Pancreas (tissue), 10 donors: ENCODE data around the gene LAMA2. TPM values are rescaled to one million over a fixed set of nuclear protein-coding genes. Genes with fewer than 3 reads are reported as not detected.

Experiments
- ATAC-seq, 4 donors: fragments of 200-7000 bp; cut with Tn5 transposase; one replicate each; pipeline versions ENCODE4 v1.8.0 to v1.9.1; 2020; ENCODE audit warnings: mild to moderate bottlenecking in 4 of 4, moderate library complexity in 4 of 4
- DNase-seq, 6 donors: peaks; one replicate each; pipeline ENCODE4 v3.0.0-alpha.2; 2020
- FAIRE-seq: peaks from 2 replicates; lab custom pipeline; 2012; peaks lifted over from hg19 to GRCh38; lab: Jason Lieb, UNC
- H3K27ac ChIP-seq, 4 donors: fragments of 200-600 bp; sonication (generic); 1 replicate in 3 of 4; 2 replicates in 1 of 4; pipeline versions ENCODE4 v1.5.0 to v1.8.0; 2020
- H3K27me3 ChIP-seq, 4 donors: fragments of 200-600 bp; one replicate each; pipeline ENCODE4 v1.8.0; 2021
- H3K36me3 ChIP-seq, 3 donors: fragments of 200-600 bp; sonication (generic) in 1 of 3; one replicate each; pipeline versions ENCODE4 v1.5.0 to v1.8.0; 2020 to 2021
- H3K4me1 ChIP-seq, 3 donors: fragments of 200-600 bp; one replicate each; pipeline ENCODE4 v1.8.0; 2021
- H3K4me3 ChIP-seq, 4 donors: fragments of 200-600 bp; sonication (generic) in 2 of 4; one replicate each; pipeline versions ENCODE4 v1.5.0 to v1.8.0; 2020 to 2021
- H3K9me3 ChIP-seq, 4 donors: fragments of 200-600 bp; one replicate each; pipeline ENCODE4 v1.8.0; 2021
- WGBS, 2 donors: extraction: QIAGEN DNeasy Blood & Tissue Kit; methylation state at CpG; one replicate each; pipeline ENCODE4 v1.1.7; 2013; 5-methylcytosine and 5-hydroxymethylcytosine counted together
- intact Hi-C, 3 donors: fragments of 100-400 bp; cut with DNase I; formaldehyde crosslinking; loops; one replicate each; pipeline versions ENCODE4 v1.11.1 to v1.14.2; 2022
- polyA plus RNA-seq, 2 donors: library from polyadenylated mRNA; stranded (reverse); fragments of 200-250 nt; gene quantifications; one replicate each; pipeline ENCODE4 v1.2.3, GENCODE V29; 2013
- total RNA-seq, 6 donors: library from RNA; stranded (reverse); fragmentation: NEBNext Ultra II Directional in 4 of 6; extraction: Animal tissue kit (Norgen Biotek cat#: 25700) in 4 of 6; gene quantifications; one replicate each; pipeline versions ENCODE4 v1.2.1 to v1.2.4, GENCODE V29; 2021 to 2023
- TF ChIP-seq, protein P1 (sequence below), 4 donors: fragments of 200-600 bp; sonication (generic) in 3 of 4; IDR thresholded peaks; one replicate each; pipeline versions ENCODE4 v1.5.0 to v1.8.0; 2021; ENCODE audit warnings: antibody characterized with exemption in 4 of 4
- donor health status: healthy with polysubstance abuse.
- donor health status: DM: no; HTN: no; CAD: no; lungs with moderate emphysema.
- donor health status: DM: no; HTN: no; CAD: no.
- donor health status: control.
- donor health status: control.
- donor health status: Bipolar disorder and iron deficiency.
- donor health status: DM: yes; HTN: yes; CAD: no.
- donor health status: DM: no; HTN: no; CAD: no.
- donor health status: DM: no; HTN: no; CAD: no.
- donor health status: DM: yes; HTN: yes; CAD: no.

LAMA2 gene
- total and polyA plus RNA-seq, 8 donors = 1.2 to 26.2 (median 6.2) TPM

DNA sequence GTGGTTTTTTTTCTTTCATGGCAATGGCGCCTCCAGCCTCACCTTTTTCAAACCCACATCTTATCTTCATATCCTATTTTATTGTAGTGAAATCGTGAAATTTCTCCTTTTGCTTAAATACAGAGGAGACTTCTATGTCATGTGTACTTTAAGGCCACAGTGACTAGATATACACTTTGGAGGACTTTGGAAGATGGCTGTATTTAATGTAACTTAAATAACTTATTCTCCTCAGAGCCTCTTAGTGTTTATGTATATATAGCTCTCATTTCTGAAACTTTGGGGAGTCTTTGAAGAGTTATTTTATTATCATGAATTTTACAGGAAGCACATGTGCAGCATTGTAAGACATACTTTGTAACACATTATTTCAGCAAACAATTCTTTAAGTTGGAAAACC, 968 bp downstream of the LAMA2 start:
- DNase-seq = no peak
- intact Hi-C loops = no loop called here
- Histone ChIP-seq H3K4me1 (no peaks in the 10 kb centered on the region), H3K4me3 (no peak overlapping the region), H3K36me3 (no peaks in the 10 kb centered on the region), H3K27ac (no peak overlapping the region), H3K27me3 (peaks cover 0 to 6% (median 0%) of the 10 kb centered on the region in 4 donors), H3K9me3 (no peaks in the 10 kb centered on the region)
- no peak for ATAC-seq
- 62 to 63% methylated on average over 2 of the region's 2 CpGs for WGBS, 2 donors
- TF ChIP-seq, protein P1, sequence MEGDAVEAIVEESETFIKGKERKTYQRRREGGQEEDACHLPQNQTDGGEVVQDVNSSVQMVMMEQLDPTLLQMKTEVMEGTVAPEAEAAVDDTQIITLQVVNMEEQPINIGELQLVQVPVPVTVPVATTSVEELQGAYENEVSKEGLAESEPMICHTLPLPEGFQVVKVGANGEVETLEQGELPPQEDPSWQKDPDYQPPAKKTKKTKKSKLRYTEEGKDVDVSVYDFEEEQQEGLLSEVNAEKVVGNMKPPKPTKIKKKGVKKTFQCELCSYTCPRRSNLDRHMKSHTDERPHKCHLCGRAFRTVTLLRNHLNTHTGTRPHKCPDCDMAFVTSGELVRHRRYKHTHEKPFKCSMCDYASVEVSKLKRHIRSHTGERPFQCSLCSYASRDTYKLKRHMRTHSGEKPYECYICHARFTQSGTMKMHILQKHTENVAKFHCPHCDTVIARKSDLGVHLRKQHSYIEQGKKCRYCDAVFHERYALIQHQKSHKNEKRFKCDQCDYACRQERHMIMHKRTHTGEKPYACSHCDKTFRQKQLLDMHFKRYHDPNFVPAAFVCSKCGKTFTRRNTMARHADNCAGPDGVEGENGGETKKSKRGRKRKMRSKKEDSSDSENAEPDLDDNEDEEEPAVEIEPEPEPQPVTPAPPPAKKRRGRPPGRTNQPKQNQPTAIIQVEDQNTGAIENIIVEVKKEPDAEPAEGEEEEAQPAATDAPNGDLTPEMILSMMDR (IDR thresholded peaks at IDR 0.05) = no peak
- FAIRE-seq = no peak

DNA sequence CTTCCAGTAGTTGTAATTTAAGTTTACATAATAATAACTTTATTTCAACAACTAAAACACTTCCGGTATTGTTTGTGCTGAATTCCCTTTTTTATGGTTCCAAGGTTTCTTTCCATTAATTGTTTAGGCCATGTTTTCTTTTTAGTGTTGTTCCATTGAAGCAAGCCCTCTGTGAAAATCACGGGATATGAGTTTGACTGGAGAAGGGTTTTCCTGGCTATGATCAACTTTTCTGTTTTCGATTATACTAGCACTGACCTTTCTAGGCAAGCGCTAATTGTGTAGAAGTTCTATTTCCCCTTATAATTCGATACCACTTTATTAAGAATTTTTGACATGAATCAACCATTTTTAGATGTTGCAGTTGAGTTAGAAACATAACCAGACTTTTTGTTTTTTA, 2.4 kb downstream of the LAMA2 start:
- Histone ChIP-seq H3K27ac (no peak overlapping the region), H3K4me1 (no peaks in the 10 kb centered on the region), H3K4me3 (no peak overlapping the region), H3K36me3 (no peaks in the 10 kb centered on the region), H3K27me3 (peaks cover 0 to 6% (median 0%) of the 10 kb centered on the region in 4 donors), H3K9me3 (no peaks in the 10 kb centered on the region)
- intact Hi-C loops = no loop called here
- no peak for DNase-seq
- TF ChIP-seq, protein P1 (IDR thresholded peaks at IDR 0.05) = no peak
- ATAC-seq = no peak
- FAIRE-seq = no peak
- 84% methylated on average over 5 of the region's 5 CpGs for WGBS, 2 donors

DNA sequence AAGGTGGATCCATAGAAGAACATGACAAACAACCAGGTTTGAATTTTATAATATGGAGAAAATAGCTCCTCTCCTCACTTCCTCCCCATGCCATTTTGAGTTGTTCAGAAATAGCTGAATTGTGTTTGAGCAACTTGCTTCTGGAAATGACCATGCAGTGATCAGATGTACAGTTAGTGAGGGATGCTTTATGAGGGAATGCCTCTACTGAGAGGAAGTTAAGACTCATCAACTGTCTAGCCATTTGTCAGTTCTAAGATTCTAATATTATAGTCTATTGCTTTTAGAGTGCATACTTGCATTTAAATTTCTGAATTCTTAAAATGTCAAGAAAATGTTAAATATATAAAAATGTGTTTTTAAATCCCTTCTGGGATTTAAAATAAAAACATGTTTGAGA, 3.8 kb downstream of the LAMA2 start:
- Histone ChIP-seq H3K27me3 (peaks cover 0 to 6% (median 0%) of the 10 kb centered on the region in 4 donors), H3K9me3 (no peaks in the 10 kb centered on the region), H3K4me1 (no peaks in the 10 kb centered on the region), H3K36me3 (no peaks in the 10 kb centered on the region), H3K4me3 (no peak overlapping the region), H3K27ac (no peak overlapping the region)
- intact Hi-C loops = no loop called here
- ATAC-seq = no peak
- TF ChIP-seq, protein P1 (IDR thresholded peaks at IDR 0.05) = no peak
- no peak for DNase-seq
- FAIRE-seq = no peak

DNA sequence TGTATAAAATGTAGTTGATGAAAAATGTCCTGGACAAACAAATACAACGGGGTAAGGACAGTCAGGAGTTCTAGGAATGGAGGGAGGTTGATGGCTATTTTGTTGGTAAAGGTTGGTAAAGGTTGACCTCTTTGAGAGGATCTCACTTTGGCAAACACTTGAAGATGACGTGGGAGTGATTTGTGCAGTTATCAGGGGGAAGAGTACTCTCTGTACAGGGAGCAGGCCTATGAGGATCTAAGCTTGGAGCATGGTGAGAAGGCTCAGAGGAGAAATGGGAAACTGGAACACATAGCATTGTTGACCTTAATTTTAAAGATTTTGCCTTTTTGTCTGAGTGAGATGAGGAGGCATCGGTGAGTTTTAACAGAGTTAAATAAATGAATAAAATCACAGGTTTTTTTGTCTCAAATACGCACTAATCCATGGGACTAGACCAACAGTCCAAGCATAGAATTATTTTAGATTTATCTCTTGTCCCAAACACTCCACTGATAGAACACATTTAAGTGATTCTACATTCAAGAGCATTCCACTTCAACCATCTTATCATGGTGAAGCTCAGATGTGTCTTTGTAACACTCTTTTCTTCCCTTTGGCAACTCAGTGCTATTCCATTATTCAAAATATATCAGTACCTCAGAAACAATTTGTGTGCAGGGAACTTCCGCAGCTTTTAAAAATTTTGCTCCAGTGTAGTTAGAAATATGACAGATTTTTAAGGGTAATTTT, 5.7 kb downstream of the LAMA2 start:
- 81 to 83% methylated on average over 5 of the region's 5 CpGs for WGBS, 2 donors
- no peak overlapping the region for H3K4me3 ChIP-seq
- TF ChIP-seq, protein P1 (IDR thresholded peaks at IDR 0.05) = no peak
- FAIRE-seq (no peak), DNase-seq (no peak), ATAC-seq (no peak)
- no peaks in the 10 kb centered on the region for H3K9me3 ChIP-seq
- no peaks in the 10 kb centered on the region for H3K4me1 ChIP-seq
- no peak overlapping the region for H3K27ac ChIP-seq
- intact Hi-C loops = no loop called here
- H3K36me3 ChIP-seq = no peaks in the 10 kb centered on the region
- peaks cover 0 to 6% (median 0%) of the 10 kb centered on the region in 4 donors for H3K27me3 ChIP-seq

DNA sequence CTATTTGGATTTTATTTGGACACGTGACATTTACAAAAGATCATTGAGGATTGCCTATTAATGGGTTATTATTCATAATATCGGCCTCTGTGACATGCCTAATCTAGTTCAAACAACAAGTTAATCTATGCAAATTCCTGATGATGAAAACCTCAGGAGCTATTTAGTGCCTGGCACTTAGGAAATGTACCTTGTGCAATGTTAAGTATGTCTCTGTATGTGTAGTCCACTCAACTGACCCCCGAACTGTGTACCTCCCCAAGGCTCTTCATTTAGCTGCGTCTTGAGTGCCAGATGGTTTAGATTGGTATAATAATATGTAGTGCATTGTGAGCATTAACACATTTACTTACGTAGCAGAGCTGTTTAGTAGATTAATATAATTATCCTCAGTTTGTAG, 6.9 kb downstream of the LAMA2 start:
- Histone ChIP-seq H3K27ac (no peak overlapping the region), H3K9me3 (no peaks in the 10 kb centered on the region), H3K4me1 (no peaks in the 10 kb centered on the region), H3K36me3 (no peaks in the 10 kb centered on the region), H3K4me3 (no peak overlapping the region), H3K27me3 (no peaks in the 10 kb centered on the region)
- no peak for ATAC-seq
- FAIRE-seq = no peak
- WGBS, 2 donors = 30 to 31% methylated on average over 5 of the region's 5 CpGs
- no peak for DNase-seq
- intact Hi-C loops = no loop called here
- TF ChIP-seq, protein P1 (IDR thresholded peaks at IDR 0.05) = no peak
